ENCODE measurements around the gene NXF3.
"Not testable (repeated sequence)": the region's sequence is repeated elsewhere in the genome, so short reads cannot be mapped to it uniquely, and the experiment has no call there.

NXF3 gene

DNA sequence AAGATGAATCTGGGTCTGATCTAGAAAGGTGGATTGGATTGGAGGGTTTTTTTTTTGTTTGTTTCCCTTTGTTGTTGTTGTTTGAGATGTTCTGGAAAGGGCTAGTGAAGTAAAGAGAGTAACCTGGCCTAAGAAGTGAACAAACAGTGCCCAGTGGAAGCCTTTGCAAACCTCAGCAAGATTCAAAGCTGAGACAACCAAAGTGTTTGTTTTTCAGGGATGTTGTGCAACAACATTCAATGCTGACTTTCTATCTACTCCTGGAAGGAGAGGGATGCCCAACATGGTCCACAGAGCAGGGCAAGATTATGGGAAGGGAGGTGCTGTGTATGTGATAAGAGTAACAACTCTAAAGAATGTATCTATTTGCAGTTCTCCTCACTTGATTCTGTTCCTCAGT lies 40.3 kb downstream of the NXF3 start:
- no peak for DNase-seq

DNA sequence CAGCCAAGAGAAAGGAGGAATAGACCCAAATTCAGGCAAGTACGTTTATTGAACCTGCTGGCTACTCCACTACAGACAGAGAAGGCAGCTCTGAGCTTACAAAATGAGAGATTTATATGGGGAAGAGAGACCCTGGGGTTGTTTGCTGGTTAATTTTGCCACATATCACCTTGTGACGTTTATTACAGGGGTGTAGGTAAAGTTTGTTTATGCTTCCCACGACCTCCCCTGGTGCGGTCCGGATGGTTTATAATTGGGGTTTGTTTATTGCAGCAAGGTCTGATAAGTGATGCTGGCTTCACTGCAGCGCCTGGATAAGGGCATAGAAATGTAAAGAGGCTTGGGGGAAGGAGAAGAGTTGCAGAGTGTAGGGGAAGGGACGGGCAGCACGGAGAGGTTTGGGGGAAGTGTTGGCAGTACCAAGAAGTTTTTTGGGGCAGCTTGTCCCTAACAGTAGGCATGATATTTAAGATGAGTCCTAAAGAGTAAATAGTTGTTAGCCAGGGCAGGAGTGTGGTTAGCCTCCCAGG lies 41.6 kb downstream of the NXF3 start:
- no peak for DNase-seq

DNA sequence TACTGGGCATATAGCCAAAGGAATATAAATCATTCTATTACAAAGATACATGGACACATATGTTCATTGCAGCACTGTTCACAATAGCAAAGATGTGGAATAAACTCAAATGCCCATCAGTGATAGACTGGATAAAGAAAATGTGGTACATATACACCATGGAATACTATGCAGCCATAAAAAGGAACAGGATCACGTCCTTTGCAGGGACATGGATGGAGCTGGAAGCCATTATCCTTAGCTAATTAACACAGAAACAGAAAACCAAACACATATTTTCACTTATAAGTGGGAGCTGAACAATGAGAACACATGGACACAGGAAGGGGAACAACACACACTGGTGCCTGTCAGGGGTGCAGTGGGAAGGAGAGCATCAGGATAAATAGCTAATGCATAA lies 59.6 kb downstream of the NXF3 start:
- DNase-seq, result not testable (repeated sequence)
